Activated B cell treated with CpG ODN at 0.5 μM for 24 hours (primary cell): ENCODE measurements around the gene ANKRD9. TPM values are rescaled to one million over a fixed set of nuclear protein-coding genes. Genes with fewer than 3 reads are reported as not detected.

Experiments used
- ATAC-seq: fragments of 200-7000 bp; cut with Tn5 transposase; one replicate; pipeline ENCODE4 v1.10.0; 2021; ENCODE audit warnings: low read depth, mild to moderate bottlenecking, moderate library complexity
- CTCF ChIA-PET: fragments of 350-600 bp; sonication (Branson Sonifier 250); formaldehyde crosslinking; loops from one replicate; lab custom pipeline; 2021; ENCODE audit warnings: antibody characterized with exemption; lab: Charles Lee
- POLR2A ChIA-PET: fragments of 350-600 bp; sonication (Branson Sonifier 250); formaldehyde crosslinking; loops from one replicate; lab custom pipeline; 2021; ENCODE audit warnings: antibody characterized with exemption; lab: Charles Lee
- DNase-seq: peaks from one replicate; pipeline ENCODE4 v3.0.0; 2022
- H3K27ac Mint-ChIP-seq: one replicate; pipeline ENCODE4 v1.8.0; 2020; ENCODE audit warnings: mixed read lengths
- H3K27me3 Mint-ChIP-seq: one replicate; pipeline ENCODE4 v1.8.0; 2021; ENCODE audit warnings: mixed read lengths
- H3K36me3 Mint-ChIP-seq: one replicate; pipeline ENCODE4 v1.8.0; 2021; ENCODE audit warnings: low read depth, mixed read lengths
- H3K4me1 Mint-ChIP-seq: one replicate; pipeline ENCODE4 v1.8.0; 2021; ENCODE audit warnings: mixed read lengths
- H3K4me3 Mint-ChIP-seq: one replicate; pipeline ENCODE4 v1.8.0; 2020; ENCODE audit warnings: mild to moderate bottlenecking, mixed read lengths
- H3K9me3 Mint-ChIP-seq: one replicate; pipeline ENCODE4 v1.8.0; 2020; ENCODE audit warnings: mixed read lengths
- CTCF ChIP-seq: fragments of 200-600 bp; IDR thresholded peaks from one replicate; pipeline ENCODE4 v1.8.0; 2022; ENCODE audit warnings: antibody characterized with exemption, mild to moderate bottlenecking
- intact Hi-C: fragments of 100-400 bp; cut with micrococcal nuclease; formaldehyde crosslinking; loops from one replicate; pipeline ENCODE4 v1.15.1; 2024
- total RNA-seq: library from RNA; stranded (reverse); gene quantifications from 2 replicates; pipeline ENCODE4 v1.2.3, GENCODE V29; 2022

ANKRD9 gene
- total RNA-seq, 1 donor from 2014 or later: 1.8 TPM

GRCh38 chr14:102469261-102469660, 40.3 kb downstream of the ANKRD9 start:
- H3K27me3 Mint-ChIP-seq: no peaks in the 10 kb centered on the region
- H3K27ac Mint-ChIP-seq: no peak overlapping the region
- no peak for DNase-seq
- CTCF ChIA-PET: no interaction called here
- no peaks in the 10 kb centered on the region for H3K9me3 Mint-ChIP-seq
- no peak for ATAC-seq
- no peaks in the 10 kb centered on the region for H3K4me1 Mint-ChIP-seq
- TF ChIP-seq CTCF: no peak
- H3K36me3 Mint-ChIP-seq: peaks cover 23% of the 10 kb centered on the region
- no peak overlapping the region for H3K4me3 Mint-ChIP-seq
- POLR2A ChIA-PET: no interaction called here
- intact Hi-C loops: no loop called here

- POLR2A ChIA-PET: no interaction called here
- TF ChIP-seq CTCF: no peak
- H3K4me1 Mint-ChIP-seq: no peaks in the 10 kb centered on the region
- DNase-seq (no peak), ATAC-seq (no peak)
- H3K9me3 Mint-ChIP-seq: no peaks in the 10 kb centered on the region
- CTCF ChIA-PET: no interaction called here
- H3K27ac Mint-ChIP-seq: no peak overlapping the region
- no peak overlapping the region for H3K4me3 Mint-ChIP-seq
- intact Hi-C loops: no loop called here
- no peaks in the 10 kb centered on the region for H3K27me3 Mint-ChIP-seq
- peaks cover 25% of the 10 kb centered on the region for H3K36me3 Mint-ChIP-seq
These were observed 44.7 kb downstream of the ANKRD9 start for GRCh38 chr14:102464846-102465341.

- peaks cover 18% of the 10 kb centered on the region for H3K36me3 Mint-ChIP-seq
- intact Hi-C loops: no loop called here
- ATAC-seq: no peak
- H3K27me3 Mint-ChIP-seq: no peaks in the 10 kb centered on the region
- ChIA-PET POLR2A (no interaction called here), CTCF (no interaction called here)
- H3K27ac Mint-ChIP-seq: no peak overlapping the region
- DNase-seq: no peak
- no peaks in the 10 kb centered on the region for H3K9me3 Mint-ChIP-seq
- TF ChIP-seq CTCF: no peak
- no peak overlapping the region for H3K4me3 Mint-ChIP-seq
- H3K4me1 Mint-ChIP-seq: no peaks in the 10 kb centered on the region
These were observed 45.6 kb downstream of the ANKRD9 start for GRCh38 chr14:102464006-102464405.

GRCh38 chr14:102462391-102462790, 47.2 kb downstream of the ANKRD9 start:
- H3K4me3 Mint-ChIP-seq: no peak overlapping the region
- no peak overlapping the region for H3K27ac Mint-ChIP-seq
- no peaks in the 10 kb centered on the region for H3K4me1 Mint-ChIP-seq
- no peaks in the 10 kb centered on the region for H3K27me3 Mint-ChIP-seq
- no peaks in the 10 kb centered on the region for H3K9me3 Mint-ChIP-seq
- H3K36me3 Mint-ChIP-seq: peaks cover 20% of the 10 kb centered on the region
- ATAC-seq: no peak
- CTCF ChIA-PET: no interaction called here
- no peak for TF ChIP-seq CTCF
- intact Hi-C loops: no loop called here
- DNase-seq: no peak
- POLR2A ChIA-PET: no interaction called here

- no peaks in the 10 kb centered on the region for H3K27me3 Mint-ChIP-seq
- peaks cover 16% of the 10 kb centered on the region for H3K36me3 Mint-ChIP-seq
- DNase-seq (no peak), ATAC-seq (no peak)
- no peak overlapping the region for H3K27ac Mint-ChIP-seq
- no peak overlapping the region for H3K4me3 Mint-ChIP-seq
- H3K9me3 Mint-ChIP-seq: no peaks in the 10 kb centered on the region
- no peaks in the 10 kb centered on the region for H3K4me1 Mint-ChIP-seq
- ChIA-PET POLR2A (no interaction called here), CTCF (no interaction called here)
- intact Hi-C loops: no loop called here
- no peak for TF ChIP-seq CTCF
These were observed 47.9 kb downstream of the ANKRD9 start for GRCh38 chr14:102461490-102462338.
